H1 (cell line): Measurements from ENCODE around the gene TMEM181. TPM values are rescaled to one million over a fixed set of nuclear protein-coding genes. Genes with fewer than 3 reads are reported as not detected.

Source experiments
- CTCF ChIA-PET: fragments of 300-600 bp; sonication (Branson Sonifier 250); formaldehyde crosslinking; loops from one replicate; lab custom pipeline; 2021; ENCODE audit not compliant: partially characterized antibody; lab: Charles Lee
- POLR2A ChIA-PET: fragments of 300-600 bp; sonication (Branson Sonifier 250); formaldehyde crosslinking; loops from one replicate; lab custom pipeline; 2021; ENCODE audit warnings: inconsistent platforms; ENCODE audit not compliant: partially characterized antibody; lab: Charles Lee
- DNase-seq, 2 experiments: peaks; one replicate each; pipeline versions ENCODE4 v3.0.0 to v3.0.0-alpha.2; 2010 to 2022; ENCODE audit warnings: low spot score in 2 of 2, low read depth in 1 of 2, mixed read lengths in 1 of 2
- FAIRE-seq: peaks from 2 replicates; lab custom pipeline; 2011; peaks lifted over from hg19 to GRCh38; lab: Jason Lieb, UNC
- H2AFZ ChIP-seq: 2 replicates; pipeline ENCODE4 v1.8.1; 2012; ENCODE audit warnings: low read length, inconsistent platforms
- H2AK5ac ChIP-seq: 2 replicates; pipeline ENCODE4 v1.6.1; 2013; ENCODE audit warnings: low read depth, low read length
- H2BK120ac ChIP-seq: replicated peaks from 2 replicates; pipeline ENCODE3; 2013; ENCODE audit warnings: low read depth, low read length, inconsistent platforms
- H2BK12ac ChIP-seq: 2 replicates; pipeline ENCODE4 v1.6.1; 2013; ENCODE audit warnings: low read depth, low read length
- H2BK15ac ChIP-seq: 2 replicates; pipeline ENCODE4 v1.6.1; 2013; ENCODE audit warnings: low read length
- H2BK20ac ChIP-seq: 2 replicates; pipeline ENCODE4 v1.6.1; 2013; ENCODE audit warnings: low read length
- H2BK5ac ChIP-seq: 2 replicates; pipeline ENCODE4 v1.6.1; 2013; ENCODE audit warnings: low read depth, low read length
- H3K14ac ChIP-seq: 2 replicates; pipeline ENCODE4 v1.6.1; 2013; ENCODE audit warnings: inconsistent platforms; ENCODE audit not compliant: insufficient read length
- H3K18ac ChIP-seq: 2 replicates; pipeline ENCODE4 v1.6.1; 2013; ENCODE audit warnings: low read length; ENCODE audit errors: extremely low read depth
- H3K23ac ChIP-seq: 2 replicates; pipeline ENCODE4 v1.6.1; 2013; ENCODE audit warnings: inconsistent platforms; ENCODE audit not compliant: insufficient read length
- H3K23me2 ChIP-seq: 2 replicates; pipeline ENCODE4 v1.6.1; 2013; ENCODE audit warnings: low read depth, low read length
- H3K27ac ChIP-seq: 2 replicates; pipeline ENCODE4 v1.6.1; 2011; ENCODE audit warnings: low read depth, low read length, inconsistent platforms
- H3K27me3 ChIP-seq, 4 experiments: replicated peaks in 1 of 4; 1 replicate in 1 of 4; 2 replicates in 3 of 4; pipeline versions ENCODE4 v1.6.1 to v1.8.1; 2011 to 2013; ENCODE audit warnings: low read length in 3 of 4, mild to moderate bottlenecking in 3 of 4, inconsistent platforms in 2 of 4, mixed read lengths in 2 of 4, moderate library complexity in 1 of 4; ENCODE audit not compliant: control insufficient read depth in 3 of 4, insufficient read depth in 3 of 4; ENCODE audit errors: extremely low read depth in 1 of 4
- H3K36me3 ChIP-seq, 4 experiments: 2 replicates each; pipeline versions ENCODE4 v1.6.1 to v1.8.1; 2011 to 2013; ENCODE audit warnings: mild to moderate bottlenecking in 4 of 4, low read length in 3 of 4, moderate library complexity in 2 of 4, control low read depth in 1 of 4, inconsistent platforms in 1 of 4; ENCODE audit not compliant: insufficient read depth in 4 of 4, control insufficient read depth in 2 of 4
- H3K4ac ChIP-seq: replicated peaks from 2 replicates; pipeline ENCODE3; 2013; ENCODE audit warnings: low read length, low read depth, mixed read lengths, inconsistent platforms; ENCODE audit not compliant: insufficient read length
- H3K4me1 ChIP-seq, 4 experiments: replicated peaks in 1 of 4; 1 replicate in 1 of 4; 2 replicates in 3 of 4; pipeline versions ENCODE4 v1.6.1 to v1.8.1; 2011 to 2013; ENCODE audit warnings: low read length in 3 of 4, inconsistent platforms in 2 of 4, mixed read lengths in 1 of 4; ENCODE audit not compliant: insufficient read depth in 4 of 4, control insufficient read depth in 3 of 4
- H3K4me2 ChIP-seq, 2 experiments: 2 replicates each; pipeline versions ENCODE4 v1.6.1 to v1.8.1; 2011 to 2013; ENCODE audit warnings: low read depth in 2 of 2, low read length in 2 of 2, control low read depth in 1 of 2, inconsistent platforms in 1 of 2, mild to moderate bottlenecking in 1 of 2; ENCODE audit not compliant: insufficient read depth in 1 of 2
- H3K4me3 ChIP-seq, 4 experiments: fragments of 200-600, 300-600 bp in 1 of 4; sonication (generic), shearing (Covaris generic), sonication (Bioruptor Twin) in 1 of 4; 2 replicates each; pipeline versions ENCODE4 v1.5.1 to v1.8.1; 2011 to 2016; ENCODE audit warnings: low read length in 4 of 4, low read depth in 3 of 4, control low read depth in 2 of 4, inconsistent platforms in 2 of 4, mild to moderate bottlenecking in 2 of 4, mixed read lengths in 1 of 4, moderate library complexity in 1 of 4; ENCODE audit not compliant: insufficient read depth in 2 of 4; ENCODE audit errors: extremely low read depth in 1 of 4
- H3K56ac ChIP-seq: replicated peaks from 2 replicates; pipeline ENCODE3; 2013; ENCODE audit warnings: low read depth, mild to moderate bottlenecking, mixed read lengths, low read length, inconsistent platforms; ENCODE audit not compliant: insufficient read length
- H3K79me1 ChIP-seq: 2 replicates; pipeline ENCODE4 v1.6.1; 2013; ENCODE audit warnings: low read depth, low read length, control low read depth
- H3K79me2 ChIP-seq, 2 experiments: 2 replicates each; pipeline versions ENCODE4 v1.6.1 to v1.8.1; 2012 to 2013; ENCODE audit warnings: low read length in 2 of 2, mild to moderate bottlenecking in 2 of 2, inconsistent platforms in 1 of 2; ENCODE audit not compliant: insufficient read depth in 2 of 2, control insufficient read depth in 1 of 2
- H3K9ac ChIP-seq, 4 experiments: replicated peaks in 1 of 4; 1 replicate in 1 of 4; 2 replicates in 3 of 4; pipeline versions ENCODE4 v1.6.1 to v1.8.1; 2011 to 2013; ENCODE audit warnings: low read depth in 3 of 4, low read length in 3 of 4, control low read depth in 2 of 4, mild to moderate bottlenecking in 2 of 4, moderate library complexity in 2 of 4, inconsistent platforms in 1 of 4; ENCODE audit errors: extremely low read depth in 1 of 4
- H3K9me3 ChIP-seq, 2 experiments: 2 replicates each; pipeline versions ENCODE4 v1.6.1 to v1.8.1; 2012 to 2013; ENCODE audit warnings: mild to moderate bottlenecking in 2 of 2, moderate library complexity in 2 of 2, control low read depth in 1 of 2, inconsistent platforms in 1 of 2, low read depth in 1 of 2, low read length in 1 of 2, mixed read lengths in 1 of 2; ENCODE audit not compliant: insufficient read depth in 2 of 2
- H4K20me1 ChIP-seq, 2 experiments: replicated peaks in 1 of 2; 2 replicates each; pipeline versions ENCODE3 to v1.8.1; 2011 to 2013; ENCODE audit warnings: inconsistent platforms in 2 of 2, low read length in 2 of 2, mild to moderate bottlenecking in 1 of 2; ENCODE audit not compliant: insufficient read depth in 2 of 2, control insufficient read depth in 1 of 2
- H4K5ac ChIP-seq: 2 replicates; pipeline ENCODE4 v1.6.1; 2013; ENCODE audit warnings: low read length, low read depth, mixed read lengths, inconsistent platforms; ENCODE audit not compliant: insufficient read length
- H4K8ac ChIP-seq: 2 replicates; pipeline ENCODE4 v1.8.0; 2013; ENCODE audit warnings: mild to moderate bottlenecking, moderate library complexity, low read length, inconsistent platforms; ENCODE audit not compliant: insufficient read depth; ENCODE audit errors: extremely low read depth
- H4K91ac ChIP-seq: replicated peaks from 2 replicates; pipeline ENCODE3; 2013; ENCODE audit warnings: low read length, mixed read lengths, inconsistent platforms; ENCODE audit not compliant: insufficient read length
- NRF1 ChIP-seq: IDR thresholded peaks from 2 replicates; pipeline ENCODE4 v1.6.1; 2011; ENCODE audit warnings: mild to moderate bottlenecking, low read depth, low read length, improper control_type of control experiment
- ZNF274 ChIP-seq: IDR thresholded peaks from 2 replicates; pipeline ENCODE4 v1.7.0; 2012; ENCODE audit warnings: low read length, borderline replicate concordance; ENCODE audit errors: extremely low read depth
- WGBS, 2 experiments: shearing (Covaris generic) in 1 of 2; methylation state at CpG; one replicate each; pipeline versions ENCODE4 v1.1.6 to v1.1.7; 2013 to 2015; ENCODE audit warnings: low lambda C conversion rate in 2 of 2, mixed read lengths in 2 of 2, inconsistent platforms in 1 of 2, low coverage in 1 of 2, missing lambda C conversion rate in 1 of 2; ENCODE audit not compliant: insufficient replicate concordance in 2 of 2, insufficient coverage in 1 of 2, insufficient read length in 1 of 2; ENCODE audit errors: extremely low coverage in 1 of 2, missing lambda C conversion rate in 1 of 2; 5-methylcytosine and 5-hydroxymethylcytosine counted together
- polyA plus RNA-seq, 7 experiments: library from polyadenylated mRNA; depleted of rRNA in 3 of 7; stranded (reverse) in 5 of 7; unstranded in 2 of 7; fragments of >200 nt in 5 of 7; fragments of 200-250 nt in 2 of 7; gene quantifications; 1 replicate in 5 of 7; 2 replicates in 1 of 7; 4 replicates in 1 of 7; pipeline versions ENCODE4 v1.2.1 to v1.2.3, GENCODE V29; 2011 to 2013; ENCODE audit warnings: missing spikeins in 2 of 7, mixed read lengths in 2 of 7
- total RNA-seq: library from RNA; stranded (reverse); fragmentation: NEBNext Ultra II Directional; extraction: Animal tissue kit (Norgen Biotek cat#: 25700); gene quantifications from 2 replicates; pipeline ENCODE4 v1.2.1, GENCODE V29; 2021

Gene TMEM181
- total and polyA plus RNA-seq, 2 of the 8 experiments (the other 6 are each of a cell fraction or from before 2014, with no cell fraction given) = 8.6 to 19.0 TPM

- Histone ChIP-seq H4K20me1 (peaks cover 2 to 4% of the 10 kb centered on the region in 2 experiments), H3K79me1 (no peaks in the 10 kb centered on the region; the same call in none of the 2 replicates), H3K14ac (no peak overlapping the region), H3K4me2 (no peak overlapping the region), H3K23me2 (no peaks in the 10 kb centered on the region), H3K4ac (no peak overlapping the region), H3K27ac (no peak overlapping the region), H2BK120ac (no peak overlapping the region), H3K56ac (no peak overlapping the region), H3K9ac (no peak overlapping the region), H3K23ac (no peak overlapping the region), H3K27me3 (no peaks in the 10 kb centered on the region), H3K79me2 (no peaks in the 10 kb centered on the region), H2BK12ac (no peak overlapping the region), H3K18ac (no peak overlapping the region), H2AFZ (no peak overlapping the region), H3K4me1 (no peaks in the 10 kb centered on the region), H4K5ac (no peak overlapping the region), H2BK15ac (no peak overlapping the region), H4K91ac (no peak overlapping the region), H2BK5ac (no peak overlapping the region), H3K36me3 (peaks cover 1 to 47% (median 20%) of the 10 kb centered on the region in 4 experiments; a peak in 7 of 8 replicates), H2BK20ac (no peak overlapping the region), H4K8ac (no peak overlapping the region), H3K4me3 (no peak overlapping the region), H2AK5ac (no peak overlapping the region), H3K9me3 (no peaks in the 10 kb centered on the region)
- ChIA-PET CTCF (interaction anchor here (0.9 kb wide), 1 partner anchor 25 kb away, joined by 4 read pairs; no protein-coding TSS in a partner anchor), POLR2A (no interaction called here)
- FAIRE-seq (no peak), DNase-seq (no peak)
- no peak for TF ChIP-seq NRF1
- TF ChIP-seq ZNF274 = no peak
- WGBS, 2 experiments = 87% methylated on average over 6 of the region's 6 CpGs; no CpG with 5 or more reads in 1 of the 2 experiments
Measured at GRCh38 chr6:158634695-158635426, 75.0 kb downstream of the TMEM181 start.
